Stomach (tissue), 9 donors: ENCODE measurements around the gene CDKL1. TPM values are rescaled to one million over a fixed set of nuclear protein-coding genes. Genes with fewer than 3 reads are reported as not detected.

Experiments
- DNase-seq, 2 donors: peaks; one replicate each; pipeline versions ENCODE4 v3.0.0 to v3.0.0-alpha.2; 2013 to 2019
- H3K27ac ChIP-seq, 5 donors: fragments of 200-600 bp in 4 of 5; sonication (generic) in 4 of 5; one replicate each; pipeline ENCODE4 v1.5.1; 2013 to 2019; ENCODE audit warnings: mild to moderate bottlenecking in 1 of 5, moderate library complexity in 1 of 5
- H3K27me3 ChIP-seq, 3 donors: fragments of 200-600 bp; sonication (generic); one replicate each; pipeline ENCODE4 v1.5.1; 2017 to 2019; ENCODE audit warnings: mixed run types in 1 of 3
- H3K36me3 ChIP-seq, 4 donors: fragments of 200-600 bp; sonication (generic); 1 replicate in 3 of 4; 2 replicates in 1 of 4; pipeline ENCODE4 v1.5.1; 2016 to 2019
- H3K4me1 ChIP-seq, 4 donors: fragments of 200-600 bp; sonication (generic); one replicate each; pipeline ENCODE4 v1.5.1; 2016 to 2019
- H3K4me3 ChIP-seq, 4 donors: fragments of 200-600 bp; sonication (generic) in 3 of 4; one replicate each; pipeline ENCODE4 v1.5.1; 2016 to 2019; ENCODE audit warnings: mild to moderate bottlenecking in 1 of 4
- H3K9me3 ChIP-seq, 4 donors: fragments of 200-600 bp; sonication (generic); one replicate each; pipeline ENCODE4 v1.5.1; 2016 to 2019
- EP300 ChIP-seq: sonication (generic); formaldehyde crosslinking; IDR thresholded peaks from one replicate; pipeline ENCODE4 v1.6.1; 2017; ENCODE audit warnings: antibody characterized with exemption
- POLR2A ChIP-seq, 4 donors: fragments of 450-650 bp; IDR thresholded peaks; one replicate each; pipeline ENCODE4 v1.6.1; 2016; ENCODE audit warnings: antibody characterized with exemption in 4 of 4, control low read depth in 2 of 4, mild to moderate bottlenecking in 1 of 4, moderate library complexity in 1 of 4
- POLR2AphosphoS5 ChIP-seq, 3 donors: sonication (generic); formaldehyde crosslinking; IDR thresholded peaks; one replicate each; pipeline ENCODE4 v1.6.1; 2016; ENCODE audit warnings: antibody characterized with exemption in 3 of 3
- WGBS, 5 donors: extraction: QIAGEN DNeasy Blood & Tissue Kit in 3 of 5; methylation state at CpG; one replicate each; pipeline versions ENCODE4 v1.1.5 to v1.1.7; 2013 to 2018; 5-methylcytosine and 5-hydroxymethylcytosine counted together
- intact Hi-C: fragments of 100-400 bp; cut with DNase I; formaldehyde crosslinking; loops from one replicate; pipeline ENCODE4 v1.15.1; 2023; ENCODE audit warnings: low total_unique reads
- polyA plus RNA-seq, 3 donors: library from polyadenylated mRNA; stranded (reverse); fragments of 200-250 nt; gene quantifications; one replicate each; pipeline ENCODE4 v1.2.3, GENCODE V29; 2013
- total RNA-seq, 5 donors: library from RNA; depleted of rRNA; stranded (reverse); fragments of >200 nt; gene quantifications; one replicate each; pipeline versions ENCODE4 v1.1.0 to v1.2.3, GENCODE V29; 2014 to 2016
- TF ChIP-seq, protein P1 (sequence below), 7 experiments: fragments of 450-650 bp in 4 of 7; fragments of 200-600 bp in 3 of 7; sonication (generic) in 3 of 7; IDR thresholded peaks; one replicate each; pipeline ENCODE4 v1.5.1; 2016 to 2019; ENCODE audit warnings: antibody characterized with exemption in 7 of 7, control low read depth in 2 of 7, mild to moderate bottlenecking in 1 of 7
- donor health status: healthy with polysubstance abuse.
- donor health status: Bipolar disorder and iron deficiency.
- donor health status: healthy.

The CDKL1 gene
- total and polyA plus RNA-seq, 8 donors: 0.61 to 174 (median 1.4) TPM; not detected in 1

DNA sequence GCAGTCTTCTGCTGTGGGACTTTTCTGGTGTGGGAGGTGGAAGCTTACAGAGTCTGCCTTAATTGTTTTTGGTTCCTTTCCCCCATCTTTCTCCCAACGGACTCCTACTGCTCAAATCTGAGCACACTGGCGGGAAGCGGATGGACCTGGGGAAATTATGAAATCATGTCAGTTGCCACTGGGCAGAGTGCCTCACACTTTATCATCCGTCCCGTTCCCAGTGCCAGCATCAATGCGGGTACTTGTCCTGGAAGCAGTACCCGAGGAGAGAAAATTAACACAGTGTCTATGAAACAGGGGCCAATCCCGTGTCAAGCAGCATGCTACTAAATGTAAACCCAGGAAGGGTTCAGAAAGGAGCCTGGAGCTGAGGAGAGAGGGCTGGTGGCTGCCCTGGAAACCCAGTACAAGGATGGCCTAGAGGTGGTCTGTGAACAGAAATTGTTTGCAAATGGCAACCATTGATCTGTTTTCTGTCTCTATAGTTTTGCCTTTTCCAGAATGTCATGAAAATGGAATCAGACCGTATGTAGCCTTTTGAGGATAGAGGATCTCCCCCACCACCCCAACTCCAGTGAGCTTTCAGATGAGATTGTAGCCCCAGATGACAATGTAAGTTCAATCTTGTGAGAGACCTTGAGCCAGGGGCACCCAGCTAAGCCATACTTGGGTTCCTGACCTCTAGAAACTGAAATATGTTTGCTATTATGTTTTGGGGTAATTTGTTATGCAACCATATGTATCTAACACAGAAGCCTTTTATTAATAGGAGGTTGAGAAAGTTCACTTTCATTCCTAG, 908 bp upstream of the CDKL1 start:
- intact Hi-C loops: no loop called here
- no peaks in the 10 kb centered on the region for H3K9me3 ChIP-seq

DNA sequence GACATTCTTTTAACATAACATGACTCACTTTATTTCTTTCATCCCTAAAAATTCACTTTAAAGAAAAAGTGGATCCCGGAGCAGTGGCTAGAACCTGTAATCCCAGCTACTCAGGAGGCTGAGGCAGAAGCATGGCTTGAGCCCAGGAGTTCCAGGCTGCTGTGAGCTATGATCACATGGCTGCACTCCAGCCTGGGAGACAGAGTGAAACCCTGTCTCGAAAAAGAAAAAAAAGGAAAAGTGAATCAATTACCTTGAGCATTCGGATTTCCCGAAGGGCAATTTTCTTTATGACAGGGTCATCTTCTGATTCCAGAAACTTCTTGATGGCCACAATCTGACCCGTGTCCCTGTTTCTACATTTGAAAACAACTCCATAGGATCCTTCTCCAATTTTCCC, 1.2 kb downstream of the CDKL1 start:
- H3K27me3 ChIP-seq: no peaks in the 10 kb centered on the region
- no peak for DNase-seq
- H3K4me3 ChIP-seq: peak overlapping the region; percentile 65 to 74 (median 69)
- intact Hi-C loops: no loop called here
- H3K36me3 ChIP-seq: no peaks in the 10 kb centered on the region
- no peaks in the 10 kb centered on the region for H3K9me3 ChIP-seq
- TF ChIP-seq POLR2A (IDR thresholded peaks at IDR 0.05) (no peak), EP300 (no peak), POLR2AphosphoS5 (IDR thresholded peaks at IDR 0.05) (no peak)
- TF ChIP-seq, protein P1, sequence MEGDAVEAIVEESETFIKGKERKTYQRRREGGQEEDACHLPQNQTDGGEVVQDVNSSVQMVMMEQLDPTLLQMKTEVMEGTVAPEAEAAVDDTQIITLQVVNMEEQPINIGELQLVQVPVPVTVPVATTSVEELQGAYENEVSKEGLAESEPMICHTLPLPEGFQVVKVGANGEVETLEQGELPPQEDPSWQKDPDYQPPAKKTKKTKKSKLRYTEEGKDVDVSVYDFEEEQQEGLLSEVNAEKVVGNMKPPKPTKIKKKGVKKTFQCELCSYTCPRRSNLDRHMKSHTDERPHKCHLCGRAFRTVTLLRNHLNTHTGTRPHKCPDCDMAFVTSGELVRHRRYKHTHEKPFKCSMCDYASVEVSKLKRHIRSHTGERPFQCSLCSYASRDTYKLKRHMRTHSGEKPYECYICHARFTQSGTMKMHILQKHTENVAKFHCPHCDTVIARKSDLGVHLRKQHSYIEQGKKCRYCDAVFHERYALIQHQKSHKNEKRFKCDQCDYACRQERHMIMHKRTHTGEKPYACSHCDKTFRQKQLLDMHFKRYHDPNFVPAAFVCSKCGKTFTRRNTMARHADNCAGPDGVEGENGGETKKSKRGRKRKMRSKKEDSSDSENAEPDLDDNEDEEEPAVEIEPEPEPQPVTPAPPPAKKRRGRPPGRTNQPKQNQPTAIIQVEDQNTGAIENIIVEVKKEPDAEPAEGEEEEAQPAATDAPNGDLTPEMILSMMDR (IDR thresholded peaks at IDR 0.05): no peak
- 64 to 72% (median 67%) methylated on average over 5 of the region's 5 CpGs for WGBS, 5 donors
- H3K27ac ChIP-seq: peak overlapping the region in 2 of 5 donors; percentile 89 to 90
- H3K4me1 ChIP-seq: peaks cover 6 to 35% (median 22%) of the 10 kb centered on the region in 4 donors

More for the DNA sequence above, 908 bp upstream of the CDKL1 start:
- Histone ChIP-seq H3K4me3 (peak overlapping the region; percentile 65 to 74 (median 69)), H3K36me3 (no peaks in the 10 kb centered on the region), H3K27ac (peak overlapping the region; percentile 79 to 90 (median 85)), H3K4me1 (peaks cover 6 to 36% (median 23%) of the 10 kb centered on the region in 4 donors), H3K27me3 (no peaks in the 10 kb centered on the region)
- peak in 1 of 2 donors; percentile 45 for DNase-seq
- TF ChIP-seq, protein P1 (IDR thresholded peaks at IDR 0.05): no peak
- TF ChIP-seq POLR2A (IDR thresholded peaks at IDR 0.05) (no peak), EP300 (no peak), POLR2AphosphoS5 (IDR thresholded peaks at IDR 0.05) (no peak)
- 19 to 27% (median 23%) methylated on average over 9 of the region's 9 CpGs for WGBS, 5 donors

DNA sequence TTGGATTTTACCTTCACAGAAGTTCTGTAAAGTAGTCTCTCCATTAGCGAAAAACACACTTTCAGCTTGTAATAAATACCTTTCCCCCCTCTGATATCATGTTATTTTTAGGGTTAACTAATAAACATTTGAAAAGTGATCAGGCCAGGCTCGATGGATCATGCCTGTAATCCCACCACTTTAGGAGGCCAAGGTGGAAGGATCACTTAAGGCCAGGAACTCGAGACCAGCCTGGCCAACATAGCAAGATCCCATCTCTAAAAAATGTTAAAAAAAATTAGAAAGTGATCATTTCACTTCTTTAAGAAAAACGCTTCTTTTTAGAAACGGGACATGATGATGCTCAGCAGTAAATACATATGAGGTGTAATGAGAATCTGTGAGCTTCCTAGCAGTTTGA, 2.0 kb downstream of the CDKL1 start:
- Histone ChIP-seq H3K4me1 (peaks cover 6 to 28% (median 19%) of the 10 kb centered on the region in 4 donors), H3K27me3 (no peaks in the 10 kb centered on the region), H3K9me3 (no peaks in the 10 kb centered on the region), H3K4me3 (no peak overlapping the region), H3K36me3 (no peaks in the 10 kb centered on the region), H3K27ac (no peak overlapping the region)
- intact Hi-C loops: no loop called here
- WGBS, 5 donors: 90 to 96% (median 92%) methylated on average over 5 of the region's 5 CpGs
- TF ChIP-seq POLR2A (IDR thresholded peaks at IDR 0.05) (no peak), EP300 (no peak), POLR2AphosphoS5 (IDR thresholded peaks at IDR 0.05) (no peak)
- TF ChIP-seq, protein P1 (IDR thresholded peaks at IDR 0.05): no peak
- DNase-seq: no peak

DNA sequence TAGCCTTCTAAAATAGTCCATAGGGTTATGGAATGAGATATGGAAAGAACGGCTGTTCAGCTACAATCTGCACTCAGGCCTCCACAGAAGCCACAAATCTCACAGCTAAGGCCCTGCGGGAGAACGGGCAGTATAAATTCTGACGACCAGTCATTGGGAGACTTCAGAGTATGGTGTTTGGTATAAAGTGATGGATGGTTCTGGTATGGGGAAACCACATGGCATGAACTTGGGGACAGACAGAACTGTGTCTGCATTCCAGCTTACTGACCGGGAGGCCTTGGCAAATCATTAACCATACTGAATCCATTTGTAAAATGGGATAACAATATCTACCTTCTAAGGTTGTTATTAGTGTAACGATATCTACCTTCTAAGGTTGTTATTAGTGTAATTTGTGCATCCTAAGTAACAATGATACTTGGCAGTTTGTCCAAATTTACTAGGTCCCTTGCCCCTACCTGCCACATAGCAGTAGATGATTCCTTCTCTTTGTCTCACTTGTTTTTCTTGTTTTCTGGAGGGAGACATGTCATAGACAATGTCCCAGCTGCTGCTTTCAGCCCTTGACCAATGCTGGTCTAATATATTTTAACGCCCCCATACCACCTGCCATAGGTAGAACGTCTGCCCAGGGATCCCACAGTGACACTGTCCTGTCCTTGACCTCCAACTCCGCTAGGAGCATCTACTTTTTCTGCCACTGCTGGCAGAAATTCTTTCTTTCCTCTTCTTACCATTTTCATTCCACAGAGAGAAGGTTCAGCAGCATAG, 6.8 kb downstream of the CDKL1 start:
- TF ChIP-seq, protein P1 (IDR thresholded peaks at IDR 0.05): no peak
- TF ChIP-seq EP300 (no peak), POLR2A (IDR thresholded peaks at IDR 0.05) (no peak), POLR2AphosphoS5 (IDR thresholded peaks at IDR 0.05) (no peak)
- no peaks in the 10 kb centered on the region for H3K36me3 ChIP-seq
- no peaks in the 10 kb centered on the region for H3K9me3 ChIP-seq
- H3K27ac ChIP-seq: peak overlapping the region in 1 of 5 donors; percentile 4
- H3K4me3 ChIP-seq: no peak overlapping the region
- H3K4me1 ChIP-seq: peaks cover 0 to 12% (median 10%) of the 10 kb centered on the region in 4 donors
- intact Hi-C loops: no loop called here
- H3K27me3 ChIP-seq: no peaks in the 10 kb centered on the region
- 79 to 86% (median 84%) methylated on average over 9 of the region's 9 CpGs for WGBS, 5 donors
- peak in 1 of 2 donors; percentile 35 for DNase-seq
